Esophagus squamous epithelium (tissue), 5 donors: Measurements from ENCODE around the gene GTF3C4. TPM values are rescaled to one million over a fixed set of nuclear protein-coding genes. Genes with fewer than 3 reads are reported as not detected.

ENCODE experiments used
- DNase-seq: peaks from one replicate; lab custom pipeline; 2025; lab: John Stamatoyannopoulos, UW
- H3K27ac ChIP-seq, 4 donors: fragments of 200-600 bp; sonication (generic); one replicate each; pipeline ENCODE4 v1.5.1; 2016 to 2019; ENCODE audit warnings: mild to moderate bottlenecking in 1 of 4
- H3K27me3 ChIP-seq, 4 donors: fragments of 200-600 bp; sonication (generic); 1 replicate in 3 of 4; 2 replicates in 1 of 4; pipeline versions ENCODE4 v1.5.1 to v1.6.0; 2017 to 2021; ENCODE audit warnings: antibody characterized with exemption in 1 of 4
- H3K36me3 ChIP-seq, 3 donors: fragments of 200-600 bp; sonication (generic); one replicate each; pipeline ENCODE4 v1.5.1; 2016 to 2019
- H3K4me1 ChIP-seq, 3 donors: fragments of 200-600 bp; sonication (generic); one replicate each; pipeline ENCODE4 v1.5.1; 2017 to 2019
- H3K4me3 ChIP-seq, 4 donors: fragments of 200-600 bp; sonication (generic); 1 replicate in 3 of 4; 2 replicates in 1 of 4; pipeline ENCODE4 v1.5.1; 2016 to 2019; ENCODE audit warnings: mild to moderate bottlenecking in 2 of 4, moderate library complexity in 1 of 4
- H3K9me3 ChIP-seq, 3 donors: fragments of 200-600 bp; sonication (generic); one replicate each; pipeline ENCODE4 v1.5.1; 2016 to 2019
- CTCF ChIP-seq, 6 experiments: fragments of 450-650 bp in 4 of 6; fragments of 200-600 bp in 2 of 6; sonication (generic) in 2 of 6; IDR thresholded peaks; one replicate each; pipeline ENCODE4 v1.5.1; 2016 to 2019; ENCODE audit warnings: antibody characterized with exemption in 6 of 6, mild to moderate bottlenecking in 4 of 6, moderate library complexity in 4 of 6
- POLR2A ChIP-seq, 4 donors: fragments of 450-650 bp; IDR thresholded peaks; one replicate each; pipeline ENCODE4 v1.6.1; 2017; ENCODE audit warnings: antibody characterized with exemption in 4 of 4, mild to moderate bottlenecking in 4 of 4, moderate library complexity in 3 of 4
- WGBS, 2 donors: methylation state at CpG; one replicate each; pipeline ENCODE4 v1.1.5; 2018; 5-methylcytosine and 5-hydroxymethylcytosine counted together
- intact Hi-C: fragments of 100-400 bp; cut with DNase I; formaldehyde crosslinking; loops from one replicate; pipeline ENCODE4 v1.15.0; 2022
- total RNA-seq, 4 donors: library from RNA; depleted of rRNA; stranded (reverse); fragments of >200 nt; gene quantifications; one replicate each; pipeline ENCODE4 v1.1.0, GENCODE V29; 2016
- donor health status: DM: yes; HTN: yes; CAD: no.

The GTF3C4 gene
- total RNA-seq, 4 donors from 2014 or later: 9.7 to 14.3 (median 11.3) TPM

- DNase-seq: no peak
- Histone ChIP-seq H3K27me3 (no peaks in the 10 kb centered on the region), H3K9me3 (no peaks in the 10 kb centered on the region), H3K4me1 (no peaks in the 10 kb centered on the region), H3K4me3 (no peak overlapping the region), H3K27ac (no peak overlapping the region), H3K36me3 (peaks cover 0 to 89% (median 7%) of the 10 kb centered on the region in 3 donors)
- no peak for TF ChIP-seq POLR2A (IDR thresholded peaks at IDR 0.05)
- TF ChIP-seq CTCF (IDR thresholded peaks at IDR 0.05): no peak
- intact Hi-C loops: no loop called here
- WGBS, 2 donors: 84 to 87% methylated on average over 7 of the region's 7 CpGs
Observed at GRCh38 chr9:132656299-132656698, 14.0 kb upstream of the GTF3C4 start.

GRCh38 chr9:132662152-132662945 is 7.9 kb upstream of the GTF3C4 start:
- no peak overlapping the region for H3K27ac ChIP-seq
- H3K36me3 ChIP-seq: peaks cover 0 to 62% (median 0%) of the 10 kb centered on the region in 3 donors
- no peak overlapping the region for H3K4me3 ChIP-seq
- no peak for TF ChIP-seq CTCF (IDR thresholded peaks at IDR 0.05)
- 77 to 87% methylated on average over 12 of the region's 12 CpGs for WGBS, 2 donors
- intact Hi-C loops: no loop called here
- no peaks in the 10 kb centered on the region for H3K4me1 ChIP-seq
- no peaks in the 10 kb centered on the region for H3K27me3 ChIP-seq
- no peak for DNase-seq
- no peaks in the 10 kb centered on the region for H3K9me3 ChIP-seq

GRCh38 chr9:132663117-132663516 is 7.1 kb upstream of the GTF3C4 start:
- Histone ChIP-seq H3K9me3 (no peaks in the 10 kb centered on the region), H3K27me3 (no peaks in the 10 kb centered on the region), H3K36me3 (peaks cover 0 to 54% (median 0%) of the 10 kb centered on the region in 3 donors), H3K4me3 (no peak overlapping the region), H3K27ac (no peak overlapping the region), H3K4me1 (peaks cover 0 to 6% (median 0%) of the 10 kb centered on the region in 3 donors)
- no peak for DNase-seq
- WGBS, 2 donors: 85 to 88% methylated on average over 10 of the region's 11 CpGs
- intact Hi-C loops: no loop called here
- TF ChIP-seq CTCF (IDR thresholded peaks at IDR 0.05) (no peak), POLR2A (IDR thresholded peaks at IDR 0.05) (no peak)

- no peak for TF ChIP-seq CTCF (IDR thresholded peaks at IDR 0.05)
- TF ChIP-seq POLR2A (IDR thresholded peaks at IDR 0.05): no peak
- WGBS, 2 donors: 88 to 96% methylated on average over 2 of the region's 2 CpGs
- intact Hi-C loops: no loop called here
Observed at GRCh38 chr9:132663851-132664250, 6.4 kb upstream of the GTF3C4 start.

GRCh38 chr9:132669319-132669697 is 956 bp upstream of the GTF3C4 start:
- Histone ChIP-seq H3K4me3 (peak overlapping the region; percentile 89 to 99 (median 94)), H3K4me1 (peaks cover 21 to 57% (median 26%) of the 10 kb centered on the region in 3 donors), H3K27ac (peak overlapping the region; percentile 94 to 99 (median 98)), H3K36me3 (peaks cover 0 to 9% (median 0%) of the 10 kb centered on the region in 3 donors), H3K9me3 (no peaks in the 10 kb centered on the region), H3K27me3 (no peaks in the 10 kb centered on the region)
- DNase-seq: no peak
- TF ChIP-seq CTCF (IDR thresholded peaks at IDR 0.05) (no peak), POLR2A (IDR thresholded peaks at IDR 0.05) (no peak)
- 0 to 2% methylated on average over 10 to 13 of the region's 13 CpGs for WGBS, 2 donors
- intact Hi-C loops: no loop called here

More at GRCh38 chr9:132663851-132664250, 6.4 kb upstream of the GTF3C4 start:
- Histone ChIP-seq H3K36me3 (peaks cover 0 to 47% (median 0%) of the 10 kb centered on the region in 3 donors), H3K27ac (no peak overlapping the region), H3K4me1 (peaks cover 0 to 14% (median 3%) of the 10 kb centered on the region in 3 donors), H3K27me3 (no peaks in the 10 kb centered on the region), H3K4me3 (no peak overlapping the region), H3K9me3 (no peaks in the 10 kb centered on the region)
- no peak for DNase-seq
